ENCODE data around the gene CWC27.

CWC27 gene

GRCh38 chr5:64759960-64760660, 8.6 kb upstream of the CWC27 start:
- Histone ChIP-seq H3K4me1 (ENCODE audit: control insufficient read depth in 1 of 2, insufficient read depth in 1 of 2, low read depth in 1 of 2, low read length in 1 of 2) (peaks cover 0 to 3% of the 10 kb centered on the region in 2 experiments), H3K9me3 (no peaks in the 10 kb centered on the region), H3K36me3 (peaks cover 5% of the 10 kb centered on the region), H3K27me3 (no peaks in the 10 kb centered on the region), H3K27ac (no peak overlapping the region), H3K4me3 (ENCODE audit: low read depth in 1 of 2, low read length in 1 of 2) (no peak overlapping the region)
- TF ChIP-seq CTCF (IDR thresholded peaks at IDR 0.05), result no peak

- TF ChIP-seq CTCF (IDR thresholded peaks at IDR 0.05), result no peak
- Histone ChIP-seq H3K27ac (no peak overlapping the region), H3K4me3 (ENCODE audit: low read depth in 1 of 2, low read length in 1 of 2) (no peak overlapping the region), H3K27me3 (no peaks in the 10 kb centered on the region), H3K4me1 (ENCODE audit: control insufficient read depth in 1 of 2, insufficient read depth in 1 of 2, low read depth in 1 of 2, low read length in 1 of 2) (peaks cover 33 to 34% of the 10 kb centered on the region in 2 experiments), H3K9me3 (no peaks in the 10 kb centered on the region), H3K36me3 (peaks cover 5% of the 10 kb centered on the region)
These were observed 4.7 kb upstream of the CWC27 start for GRCh38 chr5:64763948-64764503.

GRCh38 chr5:64765804-64766504, 2.8 kb upstream of the CWC27 start:
- no peak for TF ChIP-seq CTCF (IDR thresholded peaks at IDR 0.05)
- H3K4me3 ChIP-seq (ENCODE audit: low read depth in 1 of 2, low read length in 1 of 2), result no peak overlapping the region
- H3K4me1 ChIP-seq (ENCODE audit: control insufficient read depth in 1 of 2, insufficient read depth in 1 of 2, low read depth in 1 of 2, low read length in 1 of 2), result peaks cover 43% of the 10 kb centered on the region in 2 experiments
- H3K27me3 ChIP-seq, result no peaks in the 10 kb centered on the region
- H3K9me3 ChIP-seq, result no peaks in the 10 kb centered on the region
- H3K27ac ChIP-seq, result peak overlapping the region; percentile 86
- peaks cover 5% of the 10 kb centered on the region for H3K36me3 ChIP-seq

- Histone ChIP-seq H3K4me1 (ENCODE audit: control insufficient read depth in 1 of 2, insufficient read depth in 1 of 2, low read depth in 1 of 2, low read length in 1 of 2) (peaks cover 43% of the 10 kb centered on the region in 2 experiments), H3K27ac (peak overlapping the region; percentile 86), H3K36me3 (no peaks in the 10 kb centered on the region), H3K4me3 (ENCODE audit: low read depth in 1 of 2, low read length in 1 of 2) (peak overlapping the region; percentile 81 to 87), H3K9me3 (no peaks in the 10 kb centered on the region), H3K27me3 (no peaks in the 10 kb centered on the region)
- no peak for TF ChIP-seq CTCF (IDR thresholded peaks at IDR 0.05)
These were observed 1.8 kb upstream of the CWC27 start for GRCh38 chr5:64766941-64767340.

- Histone ChIP-seq H3K9me3 (no peaks in the 10 kb centered on the region), H3K4me3 (ENCODE audit: low read depth in 1 of 2, low read length in 1 of 2) (peak overlapping the region; percentile 81 to 87), H3K4me1 (ENCODE audit: control insufficient read depth in 1 of 2, insufficient read depth in 1 of 2, low read depth in 1 of 2, low read length in 1 of 2) (peaks cover 43% of the 10 kb centered on the region in 2 experiments), H3K27ac (peak overlapping the region; percentile 86), H3K36me3 (no peaks in the 10 kb centered on the region), H3K27me3 (no peaks in the 10 kb centered on the region)
- TF ChIP-seq CTCF (IDR thresholded peaks at IDR 0.05), result no peak
These were observed 772 bp upstream of the CWC27 start for GRCh38 chr5:64767959-64768357.
